Activated CD4-positive, alpha-beta T cell treated with anti-CD3 and anti-CD28 coated beads, Interleukin-10, Interleukin-2, amounts not matched to agents 100 ng/mL and 50 ng/mL, durations not matched to agents 16 hours and 8 hours (primary cell): ENCODE measurements around the gene OTUD5.

ENCODE experiments used
- DNase-seq: peaks from one replicate; pipeline ENCODE4 v3.0.0-alpha.2; 2020

The OTUD5 gene

GRCh38 chrX:48971249-48972219, 14.1 kb upstream of the OTUD5 start, which contains the start of gene KCND1:
Gene KCND1, minus strand, starts transcription at chrX:48971844. Its CDS starts 1,573 bp downstream, at chrX:48970271.
- no peak for DNase-seq

GRCh38 chrX:48969471-48969870, 12.1 kb upstream of the OTUD5 start:
- no peak for DNase-seq

DNA sequence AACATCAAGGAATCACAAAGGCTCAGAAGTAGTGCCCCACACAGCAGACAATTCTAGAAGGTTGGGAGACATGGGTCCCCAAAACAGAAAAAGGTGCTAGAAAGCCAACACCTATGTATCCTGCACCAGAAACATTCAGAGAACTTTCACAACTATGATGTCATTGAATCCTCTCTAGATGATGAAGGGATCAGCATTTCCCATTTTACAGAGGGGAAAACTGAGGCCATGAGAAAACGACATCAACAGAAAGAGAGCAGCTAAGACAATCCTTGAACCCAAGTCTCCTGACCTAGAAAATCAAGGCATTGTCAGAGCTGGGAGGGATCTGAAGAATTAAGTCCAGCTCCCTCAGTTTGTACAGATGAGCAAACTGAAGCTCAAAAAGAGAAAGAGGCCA, 11.0 kb upstream of the OTUD5 start:
- no peak for DNase-seq

DNA sequence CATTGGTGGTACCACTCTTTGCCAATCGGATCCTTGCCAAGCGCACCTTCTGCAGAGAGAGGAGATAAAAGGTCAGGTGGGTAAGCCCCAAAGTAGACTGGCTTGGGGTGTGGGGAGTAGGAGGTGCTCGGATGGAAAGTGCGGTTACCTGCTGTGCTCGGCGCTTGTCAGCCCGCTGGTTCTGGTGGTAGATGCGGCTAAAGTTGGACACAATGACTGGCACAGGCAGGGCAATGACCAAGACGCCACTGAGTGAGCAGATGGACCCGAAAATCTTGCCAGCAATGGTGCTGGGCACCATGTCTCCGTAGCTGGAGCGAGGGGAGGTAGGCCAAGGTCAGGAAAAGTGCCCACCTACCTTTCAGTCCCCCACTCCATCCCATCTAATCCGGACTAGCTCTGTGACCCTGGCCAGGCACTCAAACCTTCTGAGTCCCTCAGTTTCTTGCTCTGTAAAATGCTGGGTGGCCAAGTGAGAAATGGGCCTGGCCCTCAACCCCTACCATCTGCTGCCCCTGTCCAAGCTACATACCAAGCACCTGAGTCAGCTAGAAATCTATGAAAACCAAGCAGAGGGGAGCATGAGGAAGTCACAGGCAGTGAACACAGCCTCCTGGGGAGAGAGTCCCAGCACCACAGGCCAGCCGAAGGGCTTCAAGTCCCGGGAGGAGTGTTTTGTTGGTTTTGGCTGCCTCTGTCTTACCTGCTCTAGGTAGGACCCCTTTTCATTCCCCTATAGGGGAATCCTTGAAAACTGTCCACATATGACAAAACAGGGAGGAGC, 9.6 kb upstream of the OTUD5 start:
- no peak for DNase-seq

DNA sequence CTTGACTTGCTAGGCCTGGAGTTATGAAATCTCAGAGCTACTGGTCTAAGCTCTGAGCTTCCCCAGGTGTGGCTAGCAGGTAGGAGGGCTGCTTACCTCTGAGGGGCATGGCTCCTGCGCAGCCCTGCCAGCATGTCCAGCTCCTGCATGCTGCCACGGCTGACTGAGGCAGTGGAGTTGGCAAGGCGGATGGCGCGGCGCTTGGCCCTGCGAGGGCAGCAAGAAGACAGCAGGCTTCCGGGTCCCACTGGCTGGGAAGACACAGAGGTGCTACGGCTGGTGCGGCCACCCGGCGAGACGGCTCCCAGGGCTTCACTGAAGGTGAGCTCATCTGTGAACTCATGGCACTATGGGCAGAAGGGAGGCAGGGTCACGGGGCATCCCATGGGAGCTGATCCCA, 8.6 kb upstream of the OTUD5 start:
- DNase-seq: no peak

GRCh38 chrX:48961585-48962091, 4.2 kb upstream of the OTUD5 start:
- DNase-seq: no peak

DNA sequence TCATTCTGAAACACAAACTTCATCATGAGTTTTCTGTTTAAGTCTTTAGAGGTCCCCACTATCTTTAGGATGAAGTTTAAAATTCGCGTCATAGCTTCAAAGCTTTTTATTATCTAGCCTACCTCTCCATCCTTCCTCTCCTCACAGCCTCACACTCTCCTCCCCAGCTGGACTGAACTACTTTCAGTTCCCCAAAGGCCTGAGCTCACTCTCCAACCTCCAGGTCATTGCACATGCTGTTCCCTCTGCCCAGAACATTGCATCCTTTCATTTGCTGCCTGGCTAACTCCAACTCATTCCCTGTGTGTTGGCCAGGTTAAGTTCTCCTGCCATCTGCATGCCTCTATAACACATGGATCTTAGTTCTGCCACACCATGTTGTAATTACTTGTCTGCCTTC, 2.9 kb upstream of the OTUD5 start:
- no peak for DNase-seq

- no peak for DNase-seq
These were observed 1.3 kb upstream of the OTUD5 start for GRCh38 chrX:48958635-48959094.

DNA sequence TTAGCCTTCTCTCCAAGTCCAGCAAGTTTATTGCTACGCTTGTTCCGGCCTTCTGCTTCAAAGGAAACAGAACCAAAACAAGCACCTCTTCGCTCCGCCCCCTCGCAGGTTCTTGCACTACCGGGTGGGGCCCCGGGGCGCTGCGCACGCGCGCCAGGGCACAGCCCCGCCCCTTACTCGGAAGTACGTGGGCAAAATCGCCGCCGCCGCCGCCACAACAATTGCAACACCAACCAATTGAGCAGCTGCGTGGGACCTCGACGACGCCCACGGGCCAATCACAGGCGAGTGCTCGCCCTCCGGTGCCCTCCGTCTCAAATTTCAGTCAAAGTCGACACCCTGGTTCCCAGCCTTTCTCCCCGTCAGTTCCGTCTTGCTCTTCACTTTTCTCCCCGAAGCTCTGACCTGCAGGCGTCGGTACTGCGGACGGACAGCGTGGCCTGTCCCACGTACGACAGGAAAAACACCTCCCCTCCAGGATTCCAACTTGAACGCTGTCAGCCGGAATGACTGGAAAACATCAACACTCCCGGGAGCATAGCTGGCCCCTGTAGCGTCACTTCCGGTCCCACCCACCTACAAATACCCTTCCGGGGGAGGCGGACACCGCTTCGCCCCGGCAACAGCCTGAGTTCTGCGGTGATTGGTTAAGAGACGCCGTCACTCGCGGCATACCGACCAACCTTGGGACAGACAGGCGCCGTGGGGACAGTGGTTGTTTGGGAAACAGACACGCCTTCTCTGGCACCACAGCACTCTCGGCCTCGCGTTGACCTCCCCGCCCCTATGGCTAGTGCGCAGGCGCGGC, 624 bp upstream of the OTUD5 start:
- peak; percentile 96 for DNase-seq

- peak; percentile 45 for DNase-seq
These were observed 536 bp downstream of the OTUD5 start for GRCh38 chrX:48956728-48957414.

DNA sequence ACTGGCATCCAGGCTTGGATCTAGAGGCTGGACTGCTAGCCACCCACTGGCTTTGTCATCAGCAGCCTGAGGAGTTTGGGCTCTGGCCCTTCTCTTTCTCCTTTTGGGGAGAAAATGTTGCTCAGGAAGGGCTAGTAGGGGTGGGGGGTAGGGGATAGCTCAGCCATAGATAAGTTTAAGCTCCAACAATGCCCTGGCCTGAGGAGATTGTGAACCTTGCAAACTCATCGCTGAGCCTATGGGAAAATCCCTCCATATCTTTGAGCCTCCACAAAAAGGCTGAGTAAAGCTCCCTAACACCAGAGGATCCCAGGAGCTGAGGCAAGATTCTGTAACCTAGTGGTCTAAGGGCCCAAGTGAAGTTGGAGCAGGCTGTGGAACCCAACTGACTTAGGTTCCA, 8.8 kb downstream of the OTUD5 start:
- no peak for DNase-seq

- DNase-seq: peak; percentile 65
These were observed 11.7 kb downstream of the OTUD5 start for GRCh38 chrX:48945517-48946348.

- DNase-seq: peak; percentile 57
These were observed 14.5 kb downstream of the OTUD5 start for GRCh38 chrX:48942895-48943294.

- DNase-seq: peak; percentile 71
These were observed 16.9 kb downstream of the OTUD5 start for GRCh38 chrX:48940404-48940955.

DNA sequence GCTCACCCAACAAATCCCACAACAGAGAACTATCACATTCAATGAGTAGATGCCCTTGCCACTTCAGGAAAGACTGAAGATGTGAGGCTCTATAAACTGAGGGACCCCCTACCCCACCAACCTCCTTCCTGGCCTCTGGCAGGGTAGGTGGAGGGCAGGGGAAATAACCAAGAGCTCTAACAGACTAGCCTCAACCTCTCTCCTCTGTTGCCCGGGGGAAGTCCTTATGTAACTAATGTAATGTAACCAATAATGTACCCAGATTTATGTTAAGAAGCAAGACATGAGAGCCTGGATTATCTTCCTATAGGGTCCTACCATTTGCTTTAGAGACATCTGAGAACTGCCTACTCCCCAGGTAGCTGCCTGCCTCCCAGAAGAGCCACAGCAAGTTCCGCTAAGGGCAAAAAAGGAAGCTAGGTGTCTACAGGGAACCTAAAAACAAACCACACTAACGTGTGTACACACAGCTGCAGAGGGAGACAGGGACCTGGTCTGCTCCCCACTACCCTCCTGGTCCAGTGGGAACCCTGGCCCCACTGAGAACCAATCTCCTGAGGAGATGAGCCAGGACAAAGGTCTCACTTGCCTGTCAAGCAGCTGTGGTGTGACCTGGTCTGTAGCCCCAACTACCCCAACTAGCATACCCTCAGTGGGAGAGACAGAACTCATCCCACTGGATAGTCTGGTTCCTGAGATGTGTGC, 17.7 kb downstream of the OTUD5 start:
- DNase-seq: peak; percentile 48

- peak; percentile 93 for DNase-seq
These were observed 18.5 kb downstream of the OTUD5 start for GRCh38 chrX:48938721-48939425.

- peak; percentile 96 for DNase-seq
These were observed 20.1 kb downstream of the OTUD5 start for GRCh38 chrX:48937054-48937907.

GRCh38 chrX:48936429-48937053, 20.9 kb downstream of the OTUD5 start:
- DNase-seq: peak; percentile 30
